ENCODE data around the gene OR8G1. TPM values are rescaled to one million over a fixed set of nuclear protein-coding genes. Genes with fewer than 3 reads are reported as not detected.

OR8G1 gene
- total RNA-seq, 1 experiment from 2014 or later, result not detected

GRCh38 chr11:124198897-124199296, 42.0 kb upstream of the OR8G1 start:
- TF ChIP-seq CTCF (conservative IDR thresholded peaks at IDR 0.05; ENCODE audit: low read depth, low read length), result no peak
- no peak for TF ChIP-seq EZH2 (IDR thresholded peaks at IDR 0.05; ENCODE audit: borderline replicate concordance, low read depth, low read length, poor library complexity, severe bottlenecking)
- Histone ChIP-seq H3K27me3 (replicated peaks; ENCODE audit: insufficient read depth, low read depth, low read length, poor library complexity) (no peaks in the 10 kb centered on the region), H3K4me1 (ENCODE audit: insufficient read depth, low read length, poor library complexity, severe bottlenecking) (peaks cover 12% of the 10 kb centered on the region), H3K4me3 (ENCODE audit: low read depth, low read length, poor library complexity, severe bottlenecking) (no peak overlapping the region), H3K27ac (ENCODE audit: low read depth, low read length, poor library complexity, severe bottlenecking) (no peak overlapping the region), H3K9me3 (ENCODE audit: low read depth, low read length, poor library complexity, severe bottlenecking) (no peaks in the 10 kb centered on the region), H3K36me3 (ENCODE audit: insufficient read depth, low read length, poor library complexity, severe bottlenecking) (no peaks in the 10 kb centered on the region)
- BruUV-seq (replicated peaks), result no TSS peak
- intact Hi-C loops (cut with micrococcal nuclease; ENCODE audit: unreplicated experiment), result no loop called here
- no peak for DNase-seq (ENCODE audit: low spot score)
- ChIA-PET CTCF (interaction anchor here (1.0 kb wide), 1 partner anchor 127 kb away, joined by 4 read pairs; no protein-coding TSS in a partner anchor), POLR2A (ENCODE audit: low non-redundant PET) (no interaction called here)

- Histone ChIP-seq H3K4me1 (ENCODE audit: insufficient read depth, low read length, poor library complexity, severe bottlenecking) (peaks cover 4% of the 10 kb centered on the region), H3K36me3 (ENCODE audit: insufficient read depth, low read length, poor library complexity, severe bottlenecking) (no peaks in the 10 kb centered on the region), H3K27me3 (replicated peaks; ENCODE audit: insufficient read depth, low read depth, low read length, poor library complexity) (no peaks in the 10 kb centered on the region), H3K4me3 (ENCODE audit: low read depth, low read length, poor library complexity, severe bottlenecking) (no peak overlapping the region), H3K27ac (ENCODE audit: low read depth, low read length, poor library complexity, severe bottlenecking) (no peak overlapping the region), H3K9me3 (ENCODE audit: low read depth, low read length, poor library complexity, severe bottlenecking) (no peaks in the 10 kb centered on the region)
- intact Hi-C loops (cut with micrococcal nuclease; ENCODE audit: unreplicated experiment), result no loop called here
- peak; percentile 11 for DNase-seq (ENCODE audit: low spot score)
- TF ChIP-seq CTCF (conservative IDR thresholded peaks at IDR 0.05; ENCODE audit: low read depth, low read length), result no peak
- BruUV-seq (replicated peaks), result no TSS peak
- CTCF ChIA-PET, result no interaction called here
- POLR2A ChIA-PET (ENCODE audit: low non-redundant PET), result no interaction called here
These were observed 41.2 kb upstream of the OR8G1 start for GRCh38 chr11:124199702-124200101.

GRCh38 chr11:124200671-124201070, 40.2 kb upstream of the OR8G1 start:
- intact Hi-C loops (cut with micrococcal nuclease; ENCODE audit: unreplicated experiment), result no loop called here
- Histone ChIP-seq H3K27me3 (replicated peaks; ENCODE audit: insufficient read depth, low read depth, low read length, poor library complexity) (no peaks in the 10 kb centered on the region), H3K9me3 (ENCODE audit: low read depth, low read length, poor library complexity, severe bottlenecking) (no peaks in the 10 kb centered on the region), H3K4me1 (ENCODE audit: insufficient read depth, low read length, poor library complexity, severe bottlenecking) (no peaks in the 10 kb centered on the region), H3K4me3 (ENCODE audit: low read depth, low read length, poor library complexity, severe bottlenecking) (no peak overlapping the region), H3K27ac (ENCODE audit: low read depth, low read length, poor library complexity, severe bottlenecking) (no peak overlapping the region), H3K36me3 (ENCODE audit: insufficient read depth, low read length, poor library complexity, severe bottlenecking) (no peaks in the 10 kb centered on the region)
- no peak for DNase-seq (ENCODE audit: low spot score)
- POLR2A ChIA-PET (ENCODE audit: low non-redundant PET), result no interaction called here
- BruUV-seq (replicated peaks), result no TSS peak
- CTCF ChIA-PET, result no interaction called here
- no peak for TF ChIP-seq CTCF (conservative IDR thresholded peaks at IDR 0.05; ENCODE audit: low read depth, low read length)
- TF ChIP-seq EZH2 (IDR thresholded peaks at IDR 0.05; ENCODE audit: borderline replicate concordance, low read depth, low read length, poor library complexity, severe bottlenecking), result no peak

All from A673 (cell line).